Activated CD4-positive, alpha-beta memory T cell treated with anti-CD3 and anti-CD28 coated beads for 36 hours (primary cell): ENCODE results near the gene CACNB1. TPM values are rescaled to one million over a fixed set of nuclear protein-coding genes. Genes with fewer than 3 reads are reported as not detected.
A peak's percentile ranks its signal among the peaks of the same experiment; 100 is the strongest.

Source experiments
- CTCF ChIA-PET: fragments of 350-600 bp; sonication (Branson Sonifier 250); formaldehyde crosslinking; loops from one replicate; lab custom pipeline; 2021; ENCODE audit warnings: antibody characterized with exemption, inconsistent platforms; lab: Charles Lee
- POLR2A ChIA-PET: fragments of 350-600 bp; sonication (Branson Sonifier 250); formaldehyde crosslinking; loops from one replicate; lab custom pipeline; 2021; ENCODE audit warnings: antibody characterized with exemption; lab: Charles Lee
- DNase-seq: peaks from one replicate; pipeline ENCODE4 v3.0.0-alpha.2; 2020
- H3K27ac Mint-ChIP-seq: one replicate; pipeline ENCODE4 v1.8.0; 2021; ENCODE audit warnings: mixed read lengths
- H3K27me3 Mint-ChIP-seq: one replicate; pipeline ENCODE4 v1.8.0; 2021; ENCODE audit warnings: mixed read lengths
- H3K36me3 Mint-ChIP-seq: one replicate; pipeline ENCODE4 v1.8.0; 2021; ENCODE audit warnings: mixed read lengths
- H3K4me1 Mint-ChIP-seq: one replicate; pipeline ENCODE4 v1.8.0; 2021; ENCODE audit warnings: low read depth, mixed read lengths
- H3K4me3 Mint-ChIP-seq: one replicate; pipeline ENCODE4 v1.8.0; 2021; ENCODE audit warnings: mild to moderate bottlenecking, mixed read lengths
- H3K9me3 Mint-ChIP-seq: one replicate; pipeline ENCODE4 v1.8.0; 2021; ENCODE audit warnings: mixed read lengths
- intact Hi-C: fragments of 100-400 bp; cut with micrococcal nuclease; formaldehyde crosslinking; loops from one replicate; pipeline ENCODE4 v1.15.1; 2023
- total RNA-seq, 2 experiments: library from RNA; stranded (reverse); gene quantifications; one replicate each; pipeline ENCODE4 v1.2.3, GENCODE V29; 2021

Gene CACNB1
- total RNA-seq, 2 experiments from 2014 or later = 13.6 to 14.1 TPM

- H3K27ac Mint-ChIP-seq = no peak overlapping the region
- CTCF ChIA-PET = interaction anchor here (1.0 kb wide), 1 partner anchor 34 kb away, joined by 4 read pairs; no protein-coding TSS in a partner anchor
These were observed 10.2 kb downstream of the CACNB1 start for GRCh38 chr17:39187152-39187830.

GRCh38 chr17:39186481-39187002, 10.9 kb downstream of the CACNB1 start:
- ChIA-PET POLR2A (interaction anchor here (0.8 to 0.9 kb wide), 2 partner anchors 13 to 22 kb away, joined by 3 read pairs; partner anchors contain the start of gene RPL19), CTCF (interaction anchor here (1.0 to 4.3 kb wide), 3 partner anchors 12 to 52 kb away, joined by 4 to 23 read pairs (median 6); no protein-coding TSS in a partner anchor)
- H3K9me3 Mint-ChIP-seq = no peaks in the 10 kb centered on the region
- DNase-seq = no peak
- no peak overlapping the region for H3K4me3 Mint-ChIP-seq
- H3K27me3 Mint-ChIP-seq = no peaks in the 10 kb centered on the region
- peaks cover 14% of the 10 kb centered on the region for H3K36me3 Mint-ChIP-seq
- H3K27ac Mint-ChIP-seq = no peak overlapping the region
- intact Hi-C loops = no loop called here
- H3K4me1 Mint-ChIP-seq = no peaks in the 10 kb centered on the region

More at GRCh38 chr17:39187152-39187830, 10.2 kb downstream of the CACNB1 start:
- no peak overlapping the region for H3K4me3 Mint-ChIP-seq
- no peak for DNase-seq
- H3K9me3 Mint-ChIP-seq = no peaks in the 10 kb centered on the region
- POLR2A ChIA-PET = no interaction called here
- peaks cover 15% of the 10 kb centered on the region for H3K36me3 Mint-ChIP-seq
- H3K27me3 Mint-ChIP-seq = no peaks in the 10 kb centered on the region
- H3K4me1 Mint-ChIP-seq = no peaks in the 10 kb centered on the region
- intact Hi-C loops = no loop called here

GRCh38 chr17:39183720-39184119, 13.7 kb downstream of the CACNB1 start:
- no peak overlapping the region for H3K4me3 Mint-ChIP-seq
- intact Hi-C loops = no loop called here

GRCh38 chr17:39183045-39183444, 14.4 kb downstream of the CACNB1 start:
- H3K9me3 Mint-ChIP-seq = no peaks in the 10 kb centered on the region

More at GRCh38 chr17:39183720-39184119, 13.7 kb downstream of the CACNB1 start:
- ChIA-PET POLR2A (interaction anchor here (0.5 kb wide), 1 partner anchor 16 kb away, joined by 3 read pairs; the partner anchor contains the start of gene RPL19), CTCF (interaction anchor here (1.3 to 4.3 kb wide), 4 partner anchors 9 to 61 kb away, joined by 3 to 23 read pairs (median 3); no protein-coding TSS in a partner anchor)
- no peak for DNase-seq
- H3K27ac Mint-ChIP-seq = no peak overlapping the region
- H3K36me3 Mint-ChIP-seq = peaks cover 14% of the 10 kb centered on the region
- H3K4me1 Mint-ChIP-seq = no peaks in the 10 kb centered on the region
- H3K27me3 Mint-ChIP-seq = no peaks in the 10 kb centered on the region
- H3K9me3 Mint-ChIP-seq = no peaks in the 10 kb centered on the region

GRCh38 chr17:39181303-39181702, 16.2 kb downstream of the CACNB1 start:
- ChIA-PET POLR2A (no interaction called here), CTCF (interaction anchor here (1.2 kb wide), 1 partner anchor 198 kb away, joined by 3 read pairs; no protein-coding TSS in a partner anchor)
- Mint-ChIP-seq H3K27me3 (no peaks in the 10 kb centered on the region), H3K4me3 (no peak overlapping the region), H3K9me3 (no peaks in the 10 kb centered on the region), H3K27ac (no peak overlapping the region), H3K36me3 (peaks cover 17% of the 10 kb centered on the region), H3K4me1 (no peaks in the 10 kb centered on the region)
- DNase-seq = no peak
- intact Hi-C loops = no loop called here

More at GRCh38 chr17:39183045-39183444, 14.4 kb downstream of the CACNB1 start:
- intact Hi-C loops = no loop called here
- Mint-ChIP-seq H3K36me3 (peaks cover 14% of the 10 kb centered on the region), H3K27ac (no peak overlapping the region), H3K4me1 (no peaks in the 10 kb centered on the region), H3K4me3 (no peak overlapping the region), H3K27me3 (no peaks in the 10 kb centered on the region)
- ChIA-PET POLR2A (no interaction called here), CTCF (interaction anchor here (0.6 to 4.3 kb wide), 4 partner anchors 9 to 62 kb away, joined by 3 to 23 read pairs (median 4); no protein-coding TSS in a partner anchor)
- no peak for DNase-seq

- no peaks in the 10 kb centered on the region for H3K27me3 Mint-ChIP-seq
- CTCF ChIA-PET = interaction anchor here (1.2 kb wide), 1 partner anchor 195 kb away, joined by 3 read pairs; no protein-coding TSS in a partner anchor
- no peaks in the 10 kb centered on the region for H3K9me3 Mint-ChIP-seq
- H3K27ac Mint-ChIP-seq = no peak overlapping the region
- H3K4me1 Mint-ChIP-seq = no peaks in the 10 kb centered on the region
- peaks cover 13% of the 10 kb centered on the region for H3K36me3 Mint-ChIP-seq
- intact Hi-C loops = no loop called here
- no peak for DNase-seq
- no peak overlapping the region for H3K4me3 Mint-ChIP-seq
- POLR2A ChIA-PET = no interaction called here
These were observed 18.9 kb downstream of the CACNB1 start for GRCh38 chr17:39178536-39178935.

- no peak overlapping the region for H3K27ac Mint-ChIP-seq
- peaks cover 9% of the 10 kb centered on the region for H3K36me3 Mint-ChIP-seq
- no peaks in the 10 kb centered on the region for H3K9me3 Mint-ChIP-seq
- H3K4me1 Mint-ChIP-seq = no peaks in the 10 kb centered on the region
- no peak overlapping the region for H3K4me3 Mint-ChIP-seq
- ChIA-PET POLR2A (no interaction called here), CTCF (interaction anchor here (2.1 to 5.6 kb wide), 2 partner anchors 67 to 194 kb away, joined by 4 to 68 read pairs; no protein-coding TSS in a partner anchor)
- H3K27me3 Mint-ChIP-seq = no peaks in the 10 kb centered on the region
- DNase-seq = no peak
- intact Hi-C loops = no loop called here
These were observed 20.2 kb downstream of the CACNB1 start for GRCh38 chr17:39177256-39177655.

GRCh38 chr17:39175695-39176093, 21.8 kb downstream of the CACNB1 start:
- Mint-ChIP-seq H3K4me1 (no peaks in the 10 kb centered on the region), H3K9me3 (no peaks in the 10 kb centered on the region), H3K4me3 (no peak overlapping the region), H3K27me3 (no peaks in the 10 kb centered on the region), H3K27ac (no peak overlapping the region), H3K36me3 (peaks cover 9% of the 10 kb centered on the region)
- intact Hi-C loops = loop anchor here (1.0 kb wide), 1 partner anchor 192 kb away; no protein-coding TSS in a partner anchor
- POLR2A ChIA-PET = no interaction called here
- CTCF ChIA-PET = interaction anchor here (1.2 to 5.6 kb wide), 18 partner anchors 10 to 321 kb away, joined by 3 to 107 read pairs (median 6); partner anchors contain the start of genes ARL5C, CACNB1 and PLXDC1
- no peak for DNase-seq

- Mint-ChIP-seq H3K9me3 (no peaks in the 10 kb centered on the region), H3K27ac (no peak overlapping the region), H3K36me3 (peaks cover 9% of the 10 kb centered on the region), H3K4me3 (no peak overlapping the region), H3K27me3 (no peaks in the 10 kb centered on the region), H3K4me1 (no peaks in the 10 kb centered on the region)
- CTCF ChIA-PET = interaction anchor here (0.6 to 5.6 kb wide), 38 partner anchors 9 to 469 kb away, joined by 3 to 107 read pairs (median 4); partner anchors contain the start of genes ARL5C, CACNB1, LASP1NB and PLXDC1
- POLR2A ChIA-PET = no interaction called here
- peak; percentile 80 for DNase-seq
- intact Hi-C loops = loop anchor here (1.0 kb wide), 1 partner anchor 192 kb away; no protein-coding TSS in a partner anchor
These were observed 22.4 kb downstream of the CACNB1 start for GRCh38 chr17:39174920-39175694.

- Mint-ChIP-seq H3K4me3 (no peak overlapping the region), H3K9me3 (no peaks in the 10 kb centered on the region), H3K36me3 (peaks cover 11% of the 10 kb centered on the region), H3K4me1 (no peaks in the 10 kb centered on the region), H3K27ac (no peak overlapping the region), H3K27me3 (peaks cover 4% of the 10 kb centered on the region)
- no peak for DNase-seq
- ChIA-PET CTCF (interaction anchor here (0.8 to 5.6 kb wide), 20 partner anchors 8 to 248 kb away, joined by 3 to 107 read pairs (median 6); partner anchors contain the start of genes ARL5C, CACNB1, LASP1NB and PLXDC1), POLR2A (interaction anchor here (0.6 to 1.4 kb wide), 3 partner anchors 9 to 66 kb away, joined by 3 read pairs; no protein-coding TSS in a partner anchor)
- intact Hi-C loops = no loop called here
These were observed 23.8 kb downstream of the CACNB1 start for GRCh38 chr17:39173526-39174274.
